GM23338 (cell line): ENCODE data around the gene REPIN1. TPM values are rescaled to one million over a fixed set of nuclear protein-coding genes. Genes with fewer than 3 reads are reported as not detected.

Experiments
- ATAC-seq: fragments of 200-7000 bp; cut with Tn5 transposase; 3 replicates; pipeline ENCODE4 v1.9.1; 2020
- DNase-seq: peaks from one replicate; pipeline ENCODE4 v3.0.0-alpha.2; 2015; ENCODE audit warnings: low spot score
- H2AFZ ChIP-seq: fragments of 200-600 bp; sonication (generic); 2 replicates; pipeline ENCODE4 v1.8.0; 2016; ENCODE audit warnings: antibody characterized with exemption, mild to moderate bottlenecking, moderate library complexity
- H3F3A ChIP-seq: fragments of 200-600 bp; sonication (generic); replicated peaks from 2 replicates; pipeline ENCODE4 v1.8.0; 2017; ENCODE audit warnings: antibody characterized with exemption, mixed run types, low read depth
- H3K27ac ChIP-seq: fragments of 200-600 bp; sonication (generic); 2 replicates; pipeline ENCODE4 v1.6.1; 2016; ENCODE audit warnings: low read depth
- H3K27me3 ChIP-seq: fragments of 200-600 bp; sonication (generic); 2 replicates; pipeline ENCODE4 v1.8.0; 2016; ENCODE audit warnings: mild to moderate bottlenecking, mixed run types, moderate library complexity; ENCODE audit not compliant: insufficient read depth
- H3K36me3 ChIP-seq: fragments of 200-600 bp; sonication (generic); 2 replicates; pipeline ENCODE4 v1.8.0; 2016; ENCODE audit warnings: mild to moderate bottlenecking; ENCODE audit not compliant: insufficient read depth
- H3K4me1 ChIP-seq: fragments of 200-600 bp; sonication (generic); 2 replicates; pipeline ENCODE4 v1.8.0; 2016; ENCODE audit warnings: mild to moderate bottlenecking, moderate library complexity; ENCODE audit not compliant: insufficient read depth
- H3K4me2 ChIP-seq: fragments of 200-600 bp; sonication (generic); 2 replicates; pipeline ENCODE4 v1.7.1; 2017; ENCODE audit warnings: mixed run types
- H3K4me3 ChIP-seq: fragments of 200-600 bp; sonication (generic); 2 replicates; pipeline ENCODE4 v1.6.1; 2016; ENCODE audit warnings: mixed run types
- H3K79me2 ChIP-seq: fragments of 200-600 bp; sonication (generic); replicated peaks from 2 replicates; pipeline ENCODE4 v1.8.0; 2017; ENCODE audit warnings: mild to moderate bottlenecking; ENCODE audit not compliant: insufficient read depth
- H3K9me2 ChIP-seq: fragments of 200-600 bp; sonication (generic); 2 replicates; pipeline ENCODE4 v1.8.0; 2017; ENCODE audit not compliant: insufficient read depth
- H4K20me1 ChIP-seq: fragments of 200-600 bp; sonication (generic); replicated peaks from 2 replicates; pipeline ENCODE4 v1.8.0; 2017; ENCODE audit warnings: mild to moderate bottlenecking; ENCODE audit not compliant: insufficient read depth
- H3K27ac Mint-ChIP-seq: 2 replicates; pipeline ENCODE4 v1.8.0; 2020; ENCODE audit warnings: inconsistent platforms, mild to moderate bottlenecking, moderate library complexity, mixed read lengths
- H3K27me3 Mint-ChIP-seq: 3 replicates; pipeline ENCODE4 v1.8.0; 2022; ENCODE audit warnings: low read depth, mild to moderate bottlenecking, moderate library complexity, mixed read lengths, inconsistent platforms; ENCODE audit not compliant: insufficient read depth, poor library complexity
- H3K36me3 Mint-ChIP-seq: 3 replicates; pipeline ENCODE4 v1.8.0; 2021; ENCODE audit warnings: low read depth, mild to moderate bottlenecking, inconsistent platforms, moderate library complexity, mixed read lengths
- H3K4me1 Mint-ChIP-seq: 3 replicates; pipeline ENCODE4 v1.8.0; 2020; ENCODE audit warnings: mild to moderate bottlenecking, inconsistent platforms, mixed read lengths
- H3K4me3 Mint-ChIP-seq: 3 replicates; pipeline ENCODE4 v1.8.0; 2021; ENCODE audit warnings: moderate library complexity, mild to moderate bottlenecking, inconsistent platforms, mixed read lengths
- H3K9me3 Mint-ChIP-seq: 3 replicates; pipeline ENCODE4 v1.8.0; 2020; ENCODE audit warnings: moderate library complexity, mild to moderate bottlenecking, inconsistent platforms, mixed read lengths
- CREB1 ChIP-seq: fragments of 250-450 bp; sonication (Bioruptor Pico); IDR thresholded peaks from 2 replicates; pipeline ENCODE4 v1.5.0; 2020; ENCODE audit warnings: low read depth, mild to moderate bottlenecking, moderate library complexity
- JUNB ChIP-seq: IDR thresholded peaks from one replicate; pipeline ENCODE4 v1.6.1; 2016; ENCODE audit warnings: antibody characterized with exemption; ENCODE audit not compliant: unreplicated experiment
- NANOG ChIP-seq: IDR thresholded peaks from 2 replicates; pipeline ENCODE4 v1.6.1; 2016; ENCODE audit warnings: antibody characterized with exemption, borderline replicate concordance
- POLR2AphosphoS5 ChIP-seq: IDR thresholded peaks from 2 replicates; pipeline ENCODE4 v1.6.1; 2016; ENCODE audit warnings: antibody characterized with exemption, low read depth
- polyA plus RNA-seq: library from polyadenylated mRNA; unstranded; fragments of >200 nt; fragmentation: Nextera tagmentation; extraction: Ambion mirVana; gene quantifications from 2 replicates; pipeline ENCODE4 v1.2.1, GENCODE V29; 2016
- total RNA-seq: library from RNA; depleted of rRNA; stranded (reverse); fragments of >200 nt; shearing (Covaris generic); gene quantifications from 2 replicates; pipeline ENCODE4 v1.2.3, GENCODE V29; 2014
- TF ChIP-seq, protein P1 (sequence below): fragments of 250-450 bp; sonication (Bioruptor Pico); IDR thresholded peaks from 2 replicates; pipeline ENCODE4 v1.5.0; 2020; ENCODE audit warnings: mild to moderate bottlenecking, moderate library complexity
- TF ChIP-seq, protein P2 (sequence below), 2 experiments: fragments of 200-600 bp in 1 of 2; sonication (generic) in 1 of 2; conservative IDR thresholded peaks; 2 replicates each; pipeline versions ENCODE4 v1.5.1 to v1.6.1; 2016 to 2017; ENCODE audit warnings: antibody characterized with exemption in 2 of 2, low read depth in 2 of 2, mild to moderate bottlenecking in 2 of 2, moderate library complexity in 1 of 2

REPIN1 gene
- total and polyA plus RNA-seq, 2 experiments from 2014 or later: 29.8 to 156 TPM

DNA sequence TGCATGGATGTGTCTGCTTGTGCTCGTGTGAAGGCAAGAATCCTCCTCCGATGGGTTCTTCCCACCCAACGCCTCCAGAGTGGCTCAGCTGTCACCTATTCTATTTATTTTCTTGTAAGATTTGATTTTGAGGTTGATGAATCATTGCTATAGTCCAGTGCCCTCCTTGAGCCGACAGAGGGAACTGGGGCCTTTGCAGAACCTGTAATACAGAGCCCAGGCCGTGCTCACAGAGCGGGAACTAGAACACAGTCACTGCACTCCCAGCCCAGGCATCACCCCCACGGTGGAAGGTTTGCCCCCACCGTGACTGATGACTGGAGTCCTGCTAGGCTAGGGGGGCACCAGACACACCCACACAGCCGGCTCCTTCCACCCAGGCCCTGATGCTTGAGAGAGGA, 29.2 kb upstream of the REPIN1 start (continued):
- TF ChIP-seq, protein P1, sequence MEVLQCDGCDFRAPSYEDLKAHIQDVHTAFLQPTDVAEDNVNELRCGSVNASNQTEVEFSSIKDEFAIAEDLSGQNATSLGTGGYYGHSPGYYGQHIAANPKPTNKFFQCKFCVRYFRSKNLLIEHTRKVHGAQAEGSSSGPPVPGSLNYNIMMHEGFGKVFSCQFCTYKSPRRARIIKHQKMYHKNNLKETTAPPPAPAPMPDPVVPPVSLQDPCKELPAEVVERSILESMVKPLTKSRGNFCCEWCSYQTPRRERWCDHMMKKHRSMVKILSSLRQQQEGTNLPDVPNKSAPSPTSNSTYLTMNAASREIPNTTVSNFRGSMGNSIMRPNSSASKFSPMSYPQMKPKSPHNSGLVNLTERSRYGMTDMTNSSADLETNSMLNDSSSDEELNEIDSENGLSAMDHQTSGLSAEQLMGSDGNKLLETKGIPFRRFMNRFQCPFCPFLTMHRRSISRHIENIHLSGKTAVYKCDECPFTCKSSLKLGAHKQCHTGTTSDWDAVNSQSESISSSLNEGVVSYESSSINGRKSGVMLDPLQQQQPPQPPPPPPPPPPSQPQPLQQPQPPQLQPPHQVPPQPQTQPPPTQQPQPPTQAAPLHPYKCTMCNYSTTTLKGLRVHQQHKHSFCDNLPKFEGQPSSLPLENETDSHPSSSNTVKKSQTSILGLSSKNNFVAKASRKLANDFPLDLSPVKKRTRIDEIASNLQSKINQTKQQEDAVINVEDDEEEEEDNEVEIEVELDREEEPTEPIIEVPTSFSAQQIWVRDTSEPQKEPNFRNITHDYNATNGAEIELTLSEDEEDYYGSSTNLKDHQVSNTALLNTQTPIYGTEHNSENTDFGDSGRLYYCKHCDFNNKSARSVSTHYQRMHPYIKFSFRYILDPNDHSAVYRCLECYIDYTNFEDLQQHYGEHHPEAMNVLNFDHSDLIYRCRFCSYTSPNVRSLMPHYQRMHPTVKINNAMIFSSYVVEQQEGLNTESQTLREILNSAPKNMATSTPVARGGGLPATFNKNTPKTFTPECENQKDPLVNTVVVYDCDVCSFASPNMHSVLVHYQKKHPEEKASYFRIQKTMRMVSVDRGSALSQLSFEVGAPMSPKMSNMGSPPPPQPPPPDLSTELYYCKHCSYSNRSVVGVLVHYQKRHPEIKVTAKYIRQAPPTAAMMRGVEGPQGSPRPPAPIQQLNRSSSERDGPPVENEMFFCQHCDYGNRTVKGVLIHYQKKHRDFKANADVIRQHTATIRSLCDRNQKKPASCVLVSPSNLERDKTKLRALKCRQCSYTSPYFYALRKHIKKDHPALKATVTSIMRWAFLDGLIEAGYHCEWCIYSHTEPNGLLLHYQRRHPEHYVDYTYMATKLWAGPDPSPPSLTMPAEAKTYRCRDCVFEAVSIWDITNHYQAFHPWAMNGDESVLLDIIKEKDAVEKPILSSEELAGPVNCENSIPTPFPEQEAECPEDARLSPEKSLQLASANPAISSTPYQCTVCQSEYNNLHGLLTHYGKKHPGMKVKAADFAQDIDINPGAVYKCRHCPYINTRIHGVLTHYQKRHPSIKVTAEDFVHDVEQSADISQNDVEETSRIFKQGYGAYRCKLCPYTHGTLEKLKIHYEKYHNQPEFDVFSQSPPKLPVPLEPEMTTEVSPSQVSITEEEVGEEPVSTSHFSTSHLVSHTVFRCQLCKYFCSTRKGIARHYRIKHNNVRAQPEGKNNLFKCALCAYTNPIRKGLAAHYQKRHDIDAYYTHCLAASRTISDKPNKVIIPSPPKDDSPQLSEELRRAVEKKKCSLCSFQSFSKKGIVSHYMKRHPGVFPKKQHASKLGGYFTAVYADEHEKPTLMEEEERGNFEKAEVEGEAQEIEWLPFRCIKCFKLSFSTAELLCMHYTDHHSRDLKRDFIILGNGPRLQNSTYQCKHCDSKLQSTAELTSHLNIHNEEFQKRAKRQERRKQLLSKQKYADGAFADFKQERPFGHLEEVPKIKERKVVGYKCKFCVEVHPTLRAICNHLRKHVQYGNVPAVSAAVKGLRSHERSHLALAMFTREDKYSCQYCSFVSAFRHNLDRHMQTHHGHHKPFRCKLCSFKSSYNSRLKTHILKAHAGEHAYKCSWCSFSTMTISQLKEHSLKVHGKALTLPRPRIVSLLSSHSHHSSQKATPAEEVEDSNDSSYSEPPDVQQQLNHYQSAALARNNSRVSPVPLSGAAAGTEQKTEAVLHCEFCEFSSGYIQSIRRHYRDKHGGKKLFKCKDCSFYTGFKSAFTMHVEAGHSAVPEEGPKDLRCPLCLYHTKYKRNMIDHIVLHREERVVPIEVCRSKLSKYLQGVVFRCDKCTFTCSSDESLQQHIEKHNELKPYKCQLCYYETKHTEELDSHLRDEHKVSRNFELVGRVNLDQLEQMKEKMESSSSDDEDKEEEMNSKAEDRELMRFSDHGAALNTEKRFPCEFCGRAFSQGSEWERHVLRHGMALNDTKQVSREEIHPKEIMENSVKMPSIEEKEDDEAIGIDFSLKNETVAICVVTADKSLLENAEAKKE (CRISPR knock-in tag): no peak
- TF ChIP-seq JUNB (no peak), NANOG (no peak), CREB1 (CRISPR knock-in tag) (no peak), POLR2AphosphoS5 (no peak)
- TF ChIP-seq, protein P2, sequence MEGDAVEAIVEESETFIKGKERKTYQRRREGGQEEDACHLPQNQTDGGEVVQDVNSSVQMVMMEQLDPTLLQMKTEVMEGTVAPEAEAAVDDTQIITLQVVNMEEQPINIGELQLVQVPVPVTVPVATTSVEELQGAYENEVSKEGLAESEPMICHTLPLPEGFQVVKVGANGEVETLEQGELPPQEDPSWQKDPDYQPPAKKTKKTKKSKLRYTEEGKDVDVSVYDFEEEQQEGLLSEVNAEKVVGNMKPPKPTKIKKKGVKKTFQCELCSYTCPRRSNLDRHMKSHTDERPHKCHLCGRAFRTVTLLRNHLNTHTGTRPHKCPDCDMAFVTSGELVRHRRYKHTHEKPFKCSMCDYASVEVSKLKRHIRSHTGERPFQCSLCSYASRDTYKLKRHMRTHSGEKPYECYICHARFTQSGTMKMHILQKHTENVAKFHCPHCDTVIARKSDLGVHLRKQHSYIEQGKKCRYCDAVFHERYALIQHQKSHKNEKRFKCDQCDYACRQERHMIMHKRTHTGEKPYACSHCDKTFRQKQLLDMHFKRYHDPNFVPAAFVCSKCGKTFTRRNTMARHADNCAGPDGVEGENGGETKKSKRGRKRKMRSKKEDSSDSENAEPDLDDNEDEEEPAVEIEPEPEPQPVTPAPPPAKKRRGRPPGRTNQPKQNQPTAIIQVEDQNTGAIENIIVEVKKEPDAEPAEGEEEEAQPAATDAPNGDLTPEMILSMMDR (conservative IDR thresholded peaks at IDR 0.05; ENCODE audit: low read depth in 2 of 2): no peak

DNA sequence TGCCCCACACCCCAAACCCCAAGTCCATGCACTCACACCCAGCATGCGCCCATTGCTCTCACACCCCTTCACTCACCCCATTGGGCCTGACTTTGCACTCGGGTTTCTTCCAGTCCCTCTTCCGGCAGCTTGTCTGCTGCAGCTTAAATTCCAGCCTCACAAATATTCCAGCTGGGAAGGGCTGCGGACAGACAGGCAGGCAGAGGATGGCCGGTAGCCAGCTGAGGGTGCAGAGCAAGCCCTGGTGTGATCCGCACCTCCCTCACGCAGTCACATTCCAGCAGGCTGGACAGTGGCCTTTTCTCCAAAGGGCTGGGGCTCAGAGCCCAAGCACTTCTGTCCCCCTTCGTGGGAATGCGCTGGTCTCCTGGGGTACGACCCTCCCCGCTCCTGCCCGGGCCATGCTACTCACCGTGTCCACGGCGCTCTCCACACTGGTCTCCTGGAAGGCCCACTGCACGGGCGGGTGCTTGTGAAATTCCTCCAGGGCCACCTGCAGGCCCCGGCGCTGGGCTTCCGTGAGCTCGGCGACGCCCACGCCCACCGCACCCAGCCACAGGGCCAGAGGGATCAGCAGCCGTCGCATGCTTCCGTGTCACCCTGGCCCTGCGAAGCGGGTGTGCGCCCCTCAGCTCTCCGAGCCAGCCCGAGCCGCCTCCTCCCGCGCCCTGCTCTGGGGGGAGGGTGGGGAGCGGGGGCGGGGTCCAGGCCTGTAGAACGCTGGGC, 28.4 kb upstream of the REPIN1 start:
- Histone ChIP-seq H3K4me2 (peak overlapping the region; percentile 94), H3K79me2 (peaks cover 28% of the 10 kb centered on the region), H3K4me3 (peak overlapping the region; percentile 93), H3F3A (peaks cover 22% of the 10 kb centered on the region), H3K27me3 (peaks cover 28% of the 10 kb centered on the region), H3K36me3 (peaks cover 4% of the 10 kb centered on the region; the same call in 1 of the 2 replicates), H3K27ac (peak overlapping the region; percentile 3; the same call in 1 of the 2 replicates), H4K20me1 (no peaks in the 10 kb centered on the region; the same call in 1 of the 2 replicates), H3K4me1 (peaks cover 44% of the 10 kb centered on the region), H3K9me2 (no peaks in the 10 kb centered on the region), H2AFZ (no peak overlapping the region)
- Mint-ChIP-seq H3K4me1 (peaks cover 64% of the 10 kb centered on the region), H3K4me3 (peak overlapping the region; percentile 93), H3K27me3 (peaks cover 37% of the 10 kb centered on the region), H3K36me3 (peaks cover 54% of the 10 kb centered on the region), H3K27ac (no peak overlapping the region; the same call in 1 of the 2 replicates), H3K9me3 (peaks cover 25% of the 10 kb centered on the region)
- ATAC-seq (peak; percentile 49), DNase-seq (peak; percentile 71)
- TF ChIP-seq POLR2AphosphoS5 (peak; percentile 49; the same call in 1 of the 2 replicates), JUNB (no peak)
- TF ChIP-seq, protein P1 (CRISPR knock-in tag): no peak
